HG03280 (cell line): Measurements from ENCODE around the gene FLNB.
A peak's percentile ranks its signal among the peaks of the same experiment; 100 is the strongest.

Experiments used
- ATAC-seq: cut with Tn5 transposase; IDR thresholded peaks from one replicate; pipeline ENCODE4 v1.9.1; 2021; ENCODE audit warnings: mild to moderate bottlenecking, moderate library complexity; ENCODE audit not compliant: unreplicated experiment

FLNB gene

GRCh38 chr3:58102390-58102750 is 94.1 kb downstream of the FLNB start:
- ATAC-seq: no peak

GRCh38 chr3:58102976-58103451 is 94.8 kb downstream of the FLNB start:
- ATAC-seq: no peak

- ATAC-seq: no peak
Measured at GRCh38 chr3:58104151-58104550, 95.9 kb downstream of the FLNB start.

- ATAC-seq: no peak
Measured at GRCh38 chr3:58104712-58105111, 96.5 kb downstream of the FLNB start.

- ATAC-seq: no peak
Measured at GRCh38 chr3:58105196-58105595, 97.0 kb downstream of the FLNB start.

GRCh38 chr3:58106061-58106460 is 97.8 kb downstream of the FLNB start:
- ATAC-seq: no peak

- no peak for ATAC-seq
Measured at GRCh38 chr3:58106640-58107039, 98.4 kb downstream of the FLNB start.

GRCh38 chr3:58107597-58107996 is 99.4 kb downstream of the FLNB start:
- ATAC-seq: no peak

- ATAC-seq: no peak
Measured at GRCh38 chr3:58109752-58110151, 101.5 kb downstream of the FLNB start.

- ATAC-seq: peak; percentile 46
Measured at GRCh38 chr3:58111513-58112184, 103.4 kb downstream of the FLNB start.

- no peak for ATAC-seq
Measured at GRCh38 chr3:58112185-58112535, 103.9 kb downstream of the FLNB start.

- no peak for ATAC-seq
Measured at GRCh38 chr3:58115175-58115574, 107.0 kb downstream of the FLNB start.

GRCh38 chr3:58116161-58116955 is 108.1 kb downstream of the FLNB start:
- ATAC-seq: no peak

GRCh38 chr3:58116985-58117384 is 108.8 kb downstream of the FLNB start:
- ATAC-seq: no peak

GRCh38 chr3:58117561-58118181 is 109.4 kb downstream of the FLNB start:
- ATAC-seq: no peak

GRCh38 chr3:58119186-58119585 is 111.0 kb downstream of the FLNB start:
- ATAC-seq: no peak

- no peak for ATAC-seq
Measured at GRCh38 chr3:58120075-58120812, 112.0 kb downstream of the FLNB start.

GRCh38 chr3:58121183-58121582 is 113.0 kb downstream of the FLNB start:
- no peak for ATAC-seq

- ATAC-seq: no peak
Measured at GRCh38 chr3:58122936-58123700, 114.9 kb downstream of the FLNB start.

- no peak for ATAC-seq
Measured at GRCh38 chr3:58124387-58124786, 116.2 kb downstream of the FLNB start.
